Urothelium cell line (cell line): Measurements from ENCODE around the gene COLGALT1.
"Not testable (repeated sequence)": the region's sequence is repeated elsewhere in the genome, so short reads cannot be mapped to it uniquely, and the experiment has no call there.

Experiments
- DNase-seq: peaks from one replicate; pipeline ENCODE4 v3.0.0; 2011; ENCODE audit warnings: low spot score, mixed read lengths
- FAIRE-seq: peaks from 2 replicates; lab custom pipeline; 2011; peaks lifted over from hg19 to GRCh38; lab: Jason Lieb, UNC

Gene COLGALT1

GRCh38 chr19:17555480-17555928 lies at the start of gene COLGALT1:
COLGALT1 (plus strand) TSS chr19:17555649; CDS start chr19:17555714, 65 bp downstream.
- peak; percentile 94 for DNase-seq
- FAIRE-seq = no peak

- DNase-seq (no peak), FAIRE-seq (no peak)
These were observed 48.7 kb upstream of the COLGALT1 start for GRCh38 chr19:17506745-17507144.

GRCh38 chr19:17508558-17508933 lies 46.9 kb upstream of the COLGALT1 start:
- not testable (repeated sequence) for DNase-seq, FAIRE-seq

GRCh38 chr19:17510220-17510993 lies 45.0 kb upstream of the COLGALT1 start:
- DNase-seq (no peak), FAIRE-seq (no peak)

GRCh38 chr19:17511724-17512573 lies 43.5 kb upstream of the COLGALT1 start:
- FAIRE-seq (no peak), DNase-seq (peak; percentile 68)

- FAIRE-seq (no peak), DNase-seq (no peak)
These were observed 42.9 kb upstream of the COLGALT1 start for GRCh38 chr19:17512574-17512939.

GRCh38 chr19:17515408-17516149 lies 39.9 kb upstream of the COLGALT1 start:
- FAIRE-seq (no peak), DNase-seq (no peak)

- DNase-seq (no peak), FAIRE-seq (no peak)
These were observed 37.6 kb upstream of the COLGALT1 start for GRCh38 chr19:17517898-17518297.

- FAIRE-seq, DNase-seq: not testable (repeated sequence)
These were observed 36.8 kb upstream of the COLGALT1 start for GRCh38 chr19:17518654-17519053.

- FAIRE-seq (no peak), DNase-seq (no peak)
These were observed 35.5 kb upstream of the COLGALT1 start for GRCh38 chr19:17519967-17520366.

GRCh38 chr19:17520865-17521264 lies 34.6 kb upstream of the COLGALT1 start:
- DNase-seq = no peak
- no peak for FAIRE-seq

- no peak for FAIRE-seq
- DNase-seq = no peak
These were observed 32.2 kb upstream of the COLGALT1 start for GRCh38 chr19:17522988-17523872.

GRCh38 chr19:17524651-17525050 lies 30.8 kb upstream of the COLGALT1 start:
- FAIRE-seq (no peak), DNase-seq (no peak)

- FAIRE-seq = no peak
- DNase-seq = no peak
These were observed 30.3 kb upstream of the COLGALT1 start for GRCh38 chr19:17525141-17525540.

- DNase-seq (no peak), FAIRE-seq (no peak)
These were observed 28.5 kb upstream of the COLGALT1 start for GRCh38 chr19:17526922-17527321.

GRCh38 chr19:17527326-17527725 lies 28.1 kb upstream of the COLGALT1 start:
- FAIRE-seq (no peak), DNase-seq (no peak)

GRCh38 chr19:17528610-17529009 lies 26.8 kb upstream of the COLGALT1 start:
- no peak for FAIRE-seq
- no peak for DNase-seq

- DNase-seq (no peak), FAIRE-seq (no peak)
These were observed 25.9 kb upstream of the COLGALT1 start for GRCh38 chr19:17529239-17530158.

- DNase-seq (peak; percentile 31), FAIRE-seq (no peak)
These were observed 24.9 kb upstream of the COLGALT1 start for GRCh38 chr19:17530586-17530985.
